A549 (cell line): ENCODE data around the gene CEND1.

Experiments
- HOXA7 ChIP-seq: fragments of 250-450 bp; sonication (Bioruptor Pico); IDR thresholded peaks from 2 replicates; pipeline ENCODE4 v1.5.0; 2020; ENCODE audit warnings: mild to moderate bottlenecking, moderate library complexity
- NFE2L2 ChIP-seq: fragments of 150-350 bp; conservative IDR thresholded peaks from 2 replicates; pipeline ENCODE4 v1.6.1; 2014; ENCODE audit warnings: low read length
- TF ChIP-seq, protein P1 (sequence below): fragments of >200 bp; sonication (Bioruptor Twin); formaldehyde crosslinking; IDR thresholded peaks from 3 replicates; pipeline ENCODE4 v1.5.1; 2016
- TF ChIP-seq, protein P2 (sequence below): fragments of 150-350 bp; IDR thresholded peaks from 2 replicates; pipeline ENCODE4 v1.6.1; 2014; ENCODE audit warnings: low read depth, mild to moderate bottlenecking, low read length

DNA sequence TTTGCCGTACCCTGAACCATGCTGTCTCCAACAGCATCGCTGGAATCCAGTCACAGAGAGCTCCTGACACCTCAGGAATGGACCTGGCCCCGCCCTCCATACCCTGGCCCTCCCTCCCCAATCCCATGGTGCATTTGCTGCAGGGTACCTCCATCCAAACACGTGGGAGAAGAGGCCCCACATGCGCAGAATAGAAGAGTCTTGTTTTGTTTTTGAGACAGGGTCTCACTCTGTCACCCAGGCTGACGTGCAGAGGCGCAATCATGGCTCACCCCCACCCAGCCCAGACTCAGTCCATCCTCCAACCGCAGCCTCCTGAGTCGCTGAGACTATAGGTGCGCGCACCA is 26.5 kb upstream of the CEND1 start:
- TF ChIP-seq, protein P1, sequence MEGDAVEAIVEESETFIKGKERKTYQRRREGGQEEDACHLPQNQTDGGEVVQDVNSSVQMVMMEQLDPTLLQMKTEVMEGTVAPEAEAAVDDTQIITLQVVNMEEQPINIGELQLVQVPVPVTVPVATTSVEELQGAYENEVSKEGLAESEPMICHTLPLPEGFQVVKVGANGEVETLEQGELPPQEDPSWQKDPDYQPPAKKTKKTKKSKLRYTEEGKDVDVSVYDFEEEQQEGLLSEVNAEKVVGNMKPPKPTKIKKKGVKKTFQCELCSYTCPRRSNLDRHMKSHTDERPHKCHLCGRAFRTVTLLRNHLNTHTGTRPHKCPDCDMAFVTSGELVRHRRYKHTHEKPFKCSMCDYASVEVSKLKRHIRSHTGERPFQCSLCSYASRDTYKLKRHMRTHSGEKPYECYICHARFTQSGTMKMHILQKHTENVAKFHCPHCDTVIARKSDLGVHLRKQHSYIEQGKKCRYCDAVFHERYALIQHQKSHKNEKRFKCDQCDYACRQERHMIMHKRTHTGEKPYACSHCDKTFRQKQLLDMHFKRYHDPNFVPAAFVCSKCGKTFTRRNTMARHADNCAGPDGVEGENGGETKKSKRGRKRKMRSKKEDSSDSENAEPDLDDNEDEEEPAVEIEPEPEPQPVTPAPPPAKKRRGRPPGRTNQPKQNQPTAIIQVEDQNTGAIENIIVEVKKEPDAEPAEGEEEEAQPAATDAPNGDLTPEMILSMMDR = no peak
- TF ChIP-seq HOXA7 (CRISPR knock-in tag) = no peak
- TF ChIP-seq, protein P2, sequence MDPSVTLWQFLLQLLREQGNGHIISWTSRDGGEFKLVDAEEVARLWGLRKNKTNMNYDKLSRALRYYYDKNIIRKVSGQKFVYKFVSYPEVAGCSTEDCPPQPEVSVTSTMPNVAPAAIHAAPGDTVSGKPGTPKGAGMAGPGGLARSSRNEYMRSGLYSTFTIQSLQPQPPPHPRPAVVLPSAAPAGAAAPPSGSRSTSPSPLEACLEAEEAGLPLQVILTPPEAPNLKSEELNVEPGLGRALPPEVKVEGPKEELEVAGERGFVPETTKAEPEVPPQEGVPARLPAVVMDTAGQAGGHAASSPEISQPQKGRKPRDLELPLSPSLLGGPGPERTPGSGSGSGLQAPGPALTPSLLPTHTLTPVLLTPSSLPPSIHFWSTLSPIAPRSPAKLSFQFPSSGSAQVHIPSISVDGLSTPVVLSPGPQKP = no peak
- TF ChIP-seq NFE2L2 = no peak
